Pancreas (tissue), 10 donors: ENCODE data around the gene PRKCE. TPM values are rescaled to one million over a fixed set of nuclear protein-coding genes. Genes with fewer than 3 reads are reported as not detected.
A peak's percentile ranks its signal among the peaks of the same experiment; 100 is the strongest.

Experiments used
- ATAC-seq, 4 donors: fragments of 200-7000 bp; cut with Tn5 transposase; one replicate each; pipeline versions ENCODE4 v1.8.0 to v1.9.1; 2020; ENCODE audit warnings: mild to moderate bottlenecking in 4 of 4, moderate library complexity in 4 of 4
- DNase-seq, 6 donors: peaks; one replicate each; pipeline ENCODE4 v3.0.0-alpha.2; 2020
- FAIRE-seq: peaks from 2 replicates; lab custom pipeline; 2012; peaks lifted over from hg19 to GRCh38; lab: Jason Lieb, UNC
- H3K27ac ChIP-seq, 4 donors: fragments of 200-600 bp; sonication (generic); 1 replicate in 3 of 4; 2 replicates in 1 of 4; pipeline versions ENCODE4 v1.5.0 to v1.8.0; 2020
- H3K27me3 ChIP-seq, 4 donors: fragments of 200-600 bp; one replicate each; pipeline ENCODE4 v1.8.0; 2021
- H3K36me3 ChIP-seq, 3 donors: fragments of 200-600 bp; sonication (generic) in 1 of 3; one replicate each; pipeline versions ENCODE4 v1.5.0 to v1.8.0; 2020 to 2021
- H3K4me1 ChIP-seq, 3 donors: fragments of 200-600 bp; one replicate each; pipeline ENCODE4 v1.8.0; 2021
- H3K4me3 ChIP-seq, 4 donors: fragments of 200-600 bp; sonication (generic) in 2 of 4; one replicate each; pipeline versions ENCODE4 v1.5.0 to v1.8.0; 2020 to 2021
- H3K9me3 ChIP-seq, 4 donors: fragments of 200-600 bp; one replicate each; pipeline ENCODE4 v1.8.0; 2021
- WGBS, 2 donors: extraction: QIAGEN DNeasy Blood & Tissue Kit; methylation state at CpG; one replicate each; pipeline ENCODE4 v1.1.7; 2013; 5-methylcytosine and 5-hydroxymethylcytosine counted together
- intact Hi-C, 3 donors: fragments of 100-400 bp; cut with DNase I; formaldehyde crosslinking; loops; one replicate each; pipeline versions ENCODE4 v1.11.1 to v1.14.2; 2022
- polyA plus RNA-seq, 2 donors: library from polyadenylated mRNA; stranded (reverse); fragments of 200-250 nt; gene quantifications; one replicate each; pipeline ENCODE4 v1.2.3, GENCODE V29; 2013
- total RNA-seq, 6 donors: library from RNA; stranded (reverse); fragmentation: NEBNext Ultra II Directional in 4 of 6; extraction: Animal tissue kit (Norgen Biotek cat#: 25700) in 4 of 6; gene quantifications; one replicate each; pipeline versions ENCODE4 v1.2.1 to v1.2.4, GENCODE V29; 2021 to 2023
- TF ChIP-seq, protein P1 (sequence below), 4 donors: fragments of 200-600 bp; sonication (generic) in 3 of 4; IDR thresholded peaks; one replicate each; pipeline versions ENCODE4 v1.5.0 to v1.8.0; 2021; ENCODE audit warnings: antibody characterized with exemption in 4 of 4
- donor health status: healthy with polysubstance abuse.
- donor health status: DM: no; HTN: no; CAD: no; lungs with moderate emphysema.
- donor health status: DM: no; HTN: no; CAD: no.
- donor health status: control.
- donor health status: control.
- donor health status: Bipolar disorder and iron deficiency.
- donor health status: DM: yes; HTN: yes; CAD: no.
- donor health status: DM: no; HTN: no; CAD: no.
- donor health status: DM: no; HTN: no; CAD: no.
- donor health status: DM: yes; HTN: yes; CAD: no.

The PRKCE gene
- total and polyA plus RNA-seq, 8 donors: 4.0 to 19.4 (median 10.0) TPM

DNA sequence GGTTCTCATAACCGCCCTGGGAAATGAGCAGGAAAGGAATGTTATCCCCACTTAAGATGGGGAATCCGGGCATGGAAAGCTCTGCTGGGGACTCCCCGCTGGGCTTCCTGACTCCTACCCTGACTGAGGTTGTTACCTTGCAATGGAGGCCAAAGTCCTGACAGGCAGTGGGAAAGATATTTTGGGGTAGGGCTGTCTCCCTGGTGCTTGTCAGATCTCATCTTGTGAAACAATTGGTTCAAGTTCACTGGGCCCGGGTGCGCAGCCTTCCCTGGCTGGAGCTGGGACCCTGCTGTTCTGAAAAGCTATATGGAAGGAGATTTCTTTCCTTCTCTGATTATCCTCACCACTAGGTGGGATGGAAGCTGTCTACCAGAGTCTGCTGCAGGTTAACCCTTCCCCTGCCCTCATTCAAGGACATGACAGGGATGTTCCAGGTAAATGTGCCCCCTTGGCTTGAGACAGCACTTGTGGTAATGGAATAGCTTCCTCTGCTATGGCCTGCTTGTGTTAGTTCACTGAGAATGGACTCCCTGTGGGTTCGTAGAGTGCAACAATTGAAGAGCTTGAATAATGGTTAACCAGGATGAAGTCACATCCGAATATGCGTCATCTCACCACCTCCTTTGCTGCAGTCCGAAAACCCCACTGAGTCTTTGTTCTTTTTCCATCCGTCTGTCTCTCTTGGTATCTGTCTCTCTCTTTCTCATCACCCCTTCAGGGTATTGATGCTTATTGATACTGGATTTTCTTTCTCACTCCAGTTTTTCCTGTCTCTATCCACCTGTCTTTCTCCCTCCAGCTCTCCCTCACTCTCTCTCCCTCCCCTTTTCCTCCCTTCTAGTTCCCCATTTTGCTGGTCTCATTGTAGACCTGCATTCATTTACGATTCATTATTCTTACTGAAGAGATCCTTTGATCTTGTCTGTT lies 577.9 kb downstream of the PRKCE start:
- FAIRE-seq (no peak), DNase-seq (no peak), ATAC-seq (peak in 3 of 4 donors; percentile 46 to 51 (median 50))
- Histone ChIP-seq H3K36me3 (no peaks in the 10 kb centered on the region), H3K9me3 (no peaks in the 10 kb centered on the region), H3K4me1 (peaks cover 0 to 8% (median 0%) of the 10 kb centered on the region in 3 donors), H3K27me3 (no peaks in the 10 kb centered on the region), H3K4me3 (no peak overlapping the region), H3K27ac (peak overlapping the region in 2 of 4 donors; percentile 36 to 39)
- 73 to 74% methylated on average over 11 of the region's 11 CpGs for WGBS, 2 donors
- TF ChIP-seq, protein P1, sequence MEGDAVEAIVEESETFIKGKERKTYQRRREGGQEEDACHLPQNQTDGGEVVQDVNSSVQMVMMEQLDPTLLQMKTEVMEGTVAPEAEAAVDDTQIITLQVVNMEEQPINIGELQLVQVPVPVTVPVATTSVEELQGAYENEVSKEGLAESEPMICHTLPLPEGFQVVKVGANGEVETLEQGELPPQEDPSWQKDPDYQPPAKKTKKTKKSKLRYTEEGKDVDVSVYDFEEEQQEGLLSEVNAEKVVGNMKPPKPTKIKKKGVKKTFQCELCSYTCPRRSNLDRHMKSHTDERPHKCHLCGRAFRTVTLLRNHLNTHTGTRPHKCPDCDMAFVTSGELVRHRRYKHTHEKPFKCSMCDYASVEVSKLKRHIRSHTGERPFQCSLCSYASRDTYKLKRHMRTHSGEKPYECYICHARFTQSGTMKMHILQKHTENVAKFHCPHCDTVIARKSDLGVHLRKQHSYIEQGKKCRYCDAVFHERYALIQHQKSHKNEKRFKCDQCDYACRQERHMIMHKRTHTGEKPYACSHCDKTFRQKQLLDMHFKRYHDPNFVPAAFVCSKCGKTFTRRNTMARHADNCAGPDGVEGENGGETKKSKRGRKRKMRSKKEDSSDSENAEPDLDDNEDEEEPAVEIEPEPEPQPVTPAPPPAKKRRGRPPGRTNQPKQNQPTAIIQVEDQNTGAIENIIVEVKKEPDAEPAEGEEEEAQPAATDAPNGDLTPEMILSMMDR (IDR thresholded peaks at IDR 0.05): no peak
- intact Hi-C loops: no loop called here

DNA sequence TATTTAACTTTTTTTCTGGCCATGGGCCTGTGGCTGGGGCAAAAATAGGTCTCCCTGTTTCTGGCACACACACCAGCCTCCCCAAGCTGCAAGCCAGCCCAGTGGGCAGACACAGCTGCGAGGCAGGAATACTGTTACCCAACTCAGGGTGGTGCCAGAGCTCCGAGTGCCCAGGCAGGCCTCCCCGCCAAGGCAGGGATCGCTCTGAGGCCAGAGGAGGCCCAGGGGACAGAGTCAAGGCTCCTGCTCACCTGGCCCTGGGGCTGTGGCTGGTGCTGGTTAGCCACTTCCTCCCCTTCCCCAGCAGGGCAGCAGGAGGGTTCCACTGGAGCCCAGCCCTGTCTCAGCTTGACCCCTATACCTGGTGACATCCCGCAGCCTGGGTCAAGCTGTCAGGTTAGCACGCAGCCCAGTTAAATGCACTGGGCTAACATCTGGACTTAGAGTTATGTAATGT lies 578.7 kb downstream of the PRKCE start:
- H3K27me3 ChIP-seq: no peaks in the 10 kb centered on the region
- no peak overlapping the region for H3K4me3 ChIP-seq
- peak overlapping the region in 2 of 4 donors; percentile 36 to 39 for H3K27ac ChIP-seq
- intact Hi-C loops: no loop called here
- peak; percentile 55 to 76 (median 74) for ATAC-seq
- H3K36me3 ChIP-seq: no peaks in the 10 kb centered on the region
- WGBS, 2 donors: 74 to 82% methylated on average over 6 of the region's 6 CpGs
- TF ChIP-seq, protein P1 (IDR thresholded peaks at IDR 0.05): no peak
- no peaks in the 10 kb centered on the region for H3K9me3 ChIP-seq
- DNase-seq: peak in 3 of 6 donors; percentile 24 to 67 (median 40)
- peaks cover 0 to 8% (median 0%) of the 10 kb centered on the region in 3 donors for H3K4me1 ChIP-seq
- no peak for FAIRE-seq

DNA sequence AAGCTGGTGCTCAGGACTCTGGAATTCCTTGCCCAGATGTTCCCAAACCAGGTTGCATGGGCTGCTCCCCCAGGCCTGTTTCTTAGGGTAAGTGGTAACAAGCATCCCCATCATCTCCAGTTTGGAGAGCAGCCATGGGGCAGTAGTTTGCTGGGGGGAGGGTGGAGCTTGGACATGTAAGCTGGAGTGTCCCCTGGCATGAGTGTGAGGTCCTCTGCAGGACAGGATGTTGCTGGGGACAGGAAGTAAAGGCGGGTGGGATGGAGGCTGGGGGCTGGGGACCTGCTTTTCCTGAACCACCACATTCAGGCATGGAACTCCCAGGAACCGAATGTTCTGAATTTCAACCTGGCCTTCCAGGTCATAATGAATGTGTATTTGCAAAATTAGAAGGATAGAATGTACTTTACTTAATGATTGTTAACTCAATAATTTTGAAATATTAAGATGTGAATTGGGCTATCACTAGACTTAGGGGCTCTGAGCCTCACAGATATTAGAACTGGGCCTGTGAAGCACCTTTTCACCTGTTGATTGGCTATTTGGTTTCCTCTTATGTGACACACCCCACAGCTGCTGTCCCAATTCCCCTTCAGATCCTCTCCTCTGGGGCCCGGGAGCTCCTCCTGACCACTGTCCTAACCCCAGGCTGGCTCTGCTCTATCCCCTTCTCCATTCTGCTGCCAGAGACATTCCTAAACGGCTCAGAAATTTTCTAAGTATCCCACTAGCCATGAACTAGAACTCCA lies 579.4 kb downstream of the PRKCE start:
- H3K27me3 ChIP-seq: no peaks in the 10 kb centered on the region
- WGBS, 2 donors: 78 to 81% methylated on average over 4 of the region's 4 CpGs
- H3K4me1 ChIP-seq: peaks cover 0 to 8% (median 0%) of the 10 kb centered on the region in 3 donors
- no peak for ATAC-seq
- no peak for DNase-seq
- no peak overlapping the region for H3K27ac ChIP-seq
- TF ChIP-seq, protein P1 (IDR thresholded peaks at IDR 0.05): no peak
- H3K4me3 ChIP-seq: no peak overlapping the region
- FAIRE-seq: no peak
- H3K9me3 ChIP-seq: no peaks in the 10 kb centered on the region
- no peaks in the 10 kb centered on the region for H3K36me3 ChIP-seq
- intact Hi-C loops: no loop called here

DNA sequence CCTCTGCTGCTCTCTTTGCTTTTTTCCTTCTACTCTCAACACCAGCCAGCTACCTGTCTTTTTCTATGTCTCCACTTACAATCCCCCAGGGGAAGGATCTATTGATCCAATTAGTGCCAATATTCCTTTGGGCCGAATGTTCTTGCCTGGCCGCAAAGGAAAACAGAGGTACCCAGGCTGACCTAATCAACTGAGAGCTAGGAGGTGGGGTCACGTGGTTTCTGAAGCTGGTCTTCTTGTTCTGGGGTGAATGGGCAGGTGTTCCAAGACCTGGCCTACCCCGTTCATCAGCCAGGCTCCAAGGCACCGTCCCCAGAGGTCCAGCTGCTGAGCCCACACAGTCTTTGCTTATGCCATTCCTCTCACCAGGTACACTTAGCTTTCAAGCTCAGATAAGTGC lies 580.2 kb downstream of the PRKCE start:
- peaks cover 0 to 8% (median 0%) of the 10 kb centered on the region in 3 donors for H3K4me1 ChIP-seq
- no peak overlapping the region for H3K4me3 ChIP-seq
- H3K9me3 ChIP-seq: no peaks in the 10 kb centered on the region
- TF ChIP-seq, protein P1 (IDR thresholded peaks at IDR 0.05): no peak
- H3K36me3 ChIP-seq: no peaks in the 10 kb centered on the region
- no peak for DNase-seq
- no peak overlapping the region for H3K27ac ChIP-seq
- ATAC-seq: no peak
- WGBS, 2 donors: 88 to 94% methylated on average over 5 of the region's 5 CpGs
- intact Hi-C loops: no loop called here
- H3K27me3 ChIP-seq: no peaks in the 10 kb centered on the region
- FAIRE-seq: no peak
